NCI-H146 (cell line): ENCODE measurements around the gene RAPGEF1.
A peak's percentile ranks its signal among the peaks of the same experiment; 100 is the strongest.

Experiments used
- DNase-seq: peaks from one replicate; lab custom pipeline; 2025; lab: John Stamatoyannopoulos, UW

Gene RAPGEF1

DNA sequence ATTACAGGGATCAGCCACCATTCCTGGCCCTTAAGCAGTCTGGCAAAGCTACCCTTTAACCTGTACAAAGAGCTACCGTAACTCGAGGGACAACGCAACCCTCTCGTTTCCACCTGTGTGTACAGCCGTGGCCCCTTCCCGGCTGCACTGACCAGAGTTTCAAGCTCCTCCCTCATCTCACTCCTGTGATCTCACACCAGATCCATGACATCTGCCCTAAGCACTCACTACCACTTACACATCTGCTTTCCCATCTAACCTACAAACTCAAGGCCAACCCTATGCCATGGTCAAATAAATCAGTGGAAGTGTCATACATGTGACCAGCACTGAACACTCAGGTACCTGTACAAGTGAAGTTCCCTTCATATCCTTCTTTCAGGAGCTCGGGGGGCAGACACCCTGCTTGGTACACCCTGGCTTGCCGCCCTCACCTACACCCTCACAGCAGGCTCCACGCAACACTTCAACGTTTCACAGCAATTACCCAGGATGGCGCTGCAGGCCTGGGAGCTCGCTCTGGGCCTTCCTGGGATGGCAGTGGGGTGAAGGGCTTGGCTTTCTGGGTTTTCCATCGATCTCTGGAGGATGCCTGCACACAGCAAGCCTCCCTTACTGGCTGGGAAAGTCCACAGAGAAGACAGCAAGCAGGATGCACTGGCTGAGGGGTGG, 132.8 kb downstream of the RAPGEF1 start:
- DNase-seq: no peak

GRCh38 chr9:131605770-131606590, 133.9 kb downstream of the RAPGEF1 start:
- DNase-seq: no peak

GRCh38 chr9:131603711-131604439, 136.0 kb downstream of the RAPGEF1 start:
- DNase-seq: no peak

GRCh38 chr9:131603199-131603598, 136.7 kb downstream of the RAPGEF1 start:
- no peak for DNase-seq

DNA sequence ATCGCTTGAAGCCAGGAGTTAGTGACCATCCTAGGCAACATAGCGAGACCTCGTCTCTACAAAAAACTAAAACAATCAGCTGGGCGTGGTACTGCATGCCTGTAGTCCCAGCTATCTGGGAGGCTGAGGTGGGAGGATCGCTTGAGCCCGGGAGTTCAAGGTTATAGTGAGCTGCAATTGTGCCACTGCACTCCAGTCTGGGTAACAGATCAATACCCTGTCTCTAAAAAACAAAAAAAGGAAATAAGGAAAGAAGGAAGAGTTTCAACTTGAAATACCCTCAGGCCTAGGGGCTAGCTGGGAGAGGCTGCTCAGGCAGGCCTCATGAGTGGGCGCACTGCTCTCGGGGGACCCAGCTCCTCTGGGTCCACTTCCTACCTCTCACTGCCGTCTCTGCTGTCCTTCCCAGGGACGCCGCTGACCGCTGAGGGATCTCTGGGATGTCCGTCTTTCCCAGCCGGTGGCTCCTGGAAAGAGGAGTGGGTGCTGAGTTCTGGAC, 138.1 kb downstream of the RAPGEF1 start:
- DNase-seq: no peak

DNA sequence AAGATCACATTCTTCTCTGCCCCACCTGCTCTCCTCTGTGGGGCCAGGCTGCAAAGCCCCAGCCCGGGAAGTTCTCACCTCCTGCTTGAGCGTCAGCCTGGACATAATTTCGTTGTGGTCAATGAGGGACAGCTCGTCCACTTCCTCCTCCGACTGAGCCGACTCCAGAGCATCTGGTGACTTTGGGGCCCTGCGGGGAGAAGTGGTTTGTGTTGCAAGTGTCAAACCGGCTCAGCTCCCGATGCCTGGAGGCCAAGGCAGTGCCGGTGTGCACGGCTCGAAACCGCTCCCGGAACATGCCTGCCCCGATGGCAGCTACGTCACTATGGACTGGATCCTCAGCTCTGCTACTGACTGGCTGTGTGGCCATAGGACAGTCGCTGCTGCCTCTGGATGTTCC, 141.8 kb downstream of the RAPGEF1 start:
- no peak for DNase-seq

GRCh38 chr9:131597246-131597645, 142.6 kb downstream of the RAPGEF1 start:
- DNase-seq: no peak

DNA sequence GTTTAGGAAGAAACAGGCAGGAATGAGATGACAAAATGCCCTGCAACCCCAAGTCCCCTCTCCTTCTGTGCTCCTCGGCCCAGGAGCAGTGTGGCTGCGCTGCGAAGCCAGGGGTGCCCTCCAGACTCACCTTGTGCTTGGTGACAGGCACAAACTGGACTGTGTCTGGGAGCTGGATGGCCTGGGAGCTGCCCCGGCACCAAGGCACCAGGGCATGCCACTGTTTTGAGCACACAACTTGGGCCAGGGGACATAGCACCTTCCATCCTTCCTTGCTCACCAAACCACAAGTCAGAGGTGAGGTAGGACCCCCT, 143.5 kb downstream of the RAPGEF1 start:
- no peak for DNase-seq

GRCh38 chr9:131595696-131596429, 144.0 kb downstream of the RAPGEF1 start:
- DNase-seq: no peak

GRCh38 chr9:131594906-131595665, 144.8 kb downstream of the RAPGEF1 start:
- no peak for DNase-seq

DNA sequence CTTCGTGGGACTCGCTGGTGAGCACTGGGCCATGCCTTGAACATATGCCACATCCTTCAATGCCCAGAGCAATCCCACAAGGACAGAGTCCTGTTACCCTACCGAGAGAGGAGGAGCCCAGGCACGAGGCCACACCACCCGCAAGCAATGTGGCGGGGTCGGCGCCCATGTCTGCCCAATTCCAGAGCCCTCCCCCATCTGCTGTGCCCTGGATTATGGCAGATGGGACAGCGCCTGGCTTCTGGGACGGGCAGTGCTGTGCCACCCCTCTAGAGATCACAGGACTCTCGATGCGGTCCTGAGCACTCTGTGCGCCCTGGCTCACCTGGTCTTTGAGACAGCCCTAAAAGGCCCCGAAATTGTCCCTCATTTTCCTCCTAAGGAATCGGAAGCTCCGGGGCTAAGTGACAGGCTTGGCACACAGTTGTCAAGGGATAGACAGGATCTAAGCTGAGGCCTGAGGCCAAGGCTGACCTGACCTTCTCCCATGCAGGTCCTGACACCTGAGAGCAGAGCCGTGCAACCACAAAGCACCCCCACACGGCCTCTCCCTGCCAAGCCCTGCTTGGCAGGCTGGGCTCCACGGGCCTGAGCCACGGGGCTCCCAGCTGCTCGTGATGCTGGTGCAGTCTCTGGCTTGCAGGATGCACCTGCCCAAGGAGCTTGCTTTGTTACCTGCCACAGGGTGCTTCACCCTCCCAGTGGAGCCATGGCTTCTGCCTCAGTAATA, 145.8 kb downstream of the RAPGEF1 start:
- DNase-seq: no peak

DNA sequence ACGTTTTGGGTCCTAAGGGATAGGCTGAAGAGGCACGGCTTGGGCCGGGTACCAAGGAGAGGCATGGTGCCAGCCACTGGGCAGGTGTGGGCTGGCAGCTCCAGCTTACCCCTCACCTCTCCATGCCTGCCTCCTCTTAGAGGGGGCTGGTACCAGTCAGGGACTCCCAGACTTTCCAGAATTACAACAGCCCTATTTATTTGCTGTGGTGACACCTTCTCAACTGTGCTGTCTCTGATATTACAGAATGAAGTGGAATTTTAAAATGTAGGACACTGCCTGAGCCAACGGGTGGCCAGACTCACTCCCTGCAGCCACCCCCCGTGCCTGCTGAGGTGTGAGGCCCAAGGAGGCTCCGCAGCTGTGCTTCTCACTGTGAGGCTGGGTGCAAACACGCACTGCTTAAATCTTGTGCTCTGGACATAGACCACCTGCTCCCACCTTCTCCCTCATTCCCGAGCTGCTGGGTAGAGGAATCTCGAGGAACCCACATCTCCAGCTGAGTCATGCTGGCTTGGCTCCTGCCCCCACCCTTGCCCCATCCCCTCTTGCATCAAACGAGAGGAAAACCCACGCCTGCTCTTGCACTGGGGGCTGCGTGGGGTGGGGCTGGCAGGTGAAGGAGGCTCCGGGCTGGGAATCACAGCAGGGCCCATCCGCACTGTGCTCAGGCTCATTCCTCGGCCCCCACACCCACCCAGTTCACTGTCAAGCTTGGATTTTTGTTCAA, 146.6 kb downstream of the RAPGEF1 start:
- DNase-seq: no peak

- DNase-seq: no peak
Measured at GRCh38 chr9:131591845-131592208, 148.0 kb downstream of the RAPGEF1 start.

- peak; percentile 67 for DNase-seq
Measured at GRCh38 chr9:131590907-131591844, 148.7 kb downstream of the RAPGEF1 start.

DNA sequence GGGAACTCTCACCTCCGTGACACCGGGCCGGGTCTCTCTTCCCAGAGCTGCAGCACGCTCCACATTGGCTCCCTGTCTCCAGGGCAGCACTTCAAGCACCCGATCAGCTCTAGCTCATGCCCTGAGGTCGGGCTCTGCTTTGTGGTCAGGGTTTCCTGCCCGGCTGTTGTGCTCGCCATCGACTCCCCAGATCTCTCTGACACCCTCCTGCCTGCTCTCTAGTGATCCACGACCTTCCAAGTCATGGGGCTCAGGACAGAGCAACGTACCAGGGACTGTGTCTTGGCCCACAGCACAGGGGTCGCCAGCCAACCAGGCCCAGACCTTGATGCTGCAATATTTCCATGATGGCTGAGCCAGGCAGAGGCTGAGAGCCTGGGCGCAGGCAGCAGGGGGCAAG, 149.4 kb downstream of the RAPGEF1 start:
- no peak for DNase-seq

GRCh38 chr9:131589993-131590392, 149.9 kb downstream of the RAPGEF1 start:
- no peak for DNase-seq

DNA sequence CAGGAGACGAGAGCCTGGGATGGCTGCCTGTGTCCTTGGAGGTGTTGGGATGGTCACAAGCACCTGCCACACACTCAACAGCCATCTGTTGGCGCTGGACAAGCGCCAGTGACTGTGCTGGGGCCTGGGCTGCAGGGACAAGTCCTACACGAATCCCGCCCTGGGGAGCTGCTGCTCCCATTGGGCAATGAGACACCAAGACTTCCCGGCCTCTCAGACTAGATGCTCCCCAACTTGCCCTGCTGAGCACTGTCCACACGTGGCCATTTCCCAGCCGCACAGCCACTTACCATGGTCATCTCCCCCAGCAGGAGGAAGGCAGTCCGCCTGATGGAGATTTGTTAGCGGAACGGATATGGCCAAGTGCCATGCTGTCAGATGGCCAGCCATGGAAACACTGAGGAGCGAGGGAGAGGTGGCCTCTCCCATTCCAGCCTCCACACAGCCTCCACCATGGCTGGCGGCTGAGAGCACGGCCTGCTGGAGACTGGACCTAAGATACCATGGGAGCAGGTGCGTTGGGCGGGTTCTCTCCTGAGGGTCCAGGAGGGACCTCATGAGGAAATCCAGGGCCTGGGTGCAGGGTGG, 150.7 kb downstream of the RAPGEF1 start:
- no peak for DNase-seq

DNA sequence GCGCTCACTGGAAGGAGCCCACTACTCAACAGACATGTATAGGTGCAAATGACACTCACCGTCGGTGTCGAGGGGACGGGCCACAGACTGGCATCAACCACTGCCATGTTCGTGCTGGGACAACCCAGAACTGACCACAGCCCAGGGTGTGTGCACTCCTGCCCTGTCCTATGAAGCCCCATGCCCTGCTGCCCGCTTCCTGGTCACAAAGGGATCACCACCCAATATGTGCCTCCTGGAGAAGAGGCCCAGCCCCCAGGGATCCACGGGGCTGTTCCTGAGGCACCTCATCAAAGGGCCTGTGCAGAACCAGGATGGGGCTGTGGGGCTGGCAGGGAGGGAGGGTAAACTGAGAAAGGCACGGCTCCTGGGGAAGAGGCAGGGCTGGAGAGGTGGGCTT, 151.5 kb downstream of the RAPGEF1 start:
- DNase-seq: no peak

DNA sequence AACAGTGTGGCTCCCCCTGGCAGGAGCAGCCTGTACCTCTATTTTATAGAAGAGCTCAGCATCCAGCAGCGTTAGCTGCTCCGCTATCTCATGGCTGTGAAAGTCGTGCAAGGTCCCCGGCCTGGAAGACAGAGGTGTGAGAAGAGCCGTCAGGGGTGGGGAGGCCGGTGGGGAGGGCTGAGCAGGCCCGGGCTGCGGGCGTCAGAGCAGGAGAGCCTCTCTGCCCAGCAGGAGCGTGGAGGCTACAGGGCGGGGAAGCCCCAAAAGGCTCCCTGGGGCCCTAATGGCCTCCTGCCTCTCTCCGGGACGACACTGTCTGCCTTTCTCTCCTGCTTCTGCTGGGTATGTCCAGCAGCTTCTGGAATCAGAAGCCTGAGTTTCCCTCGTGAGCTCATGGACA, 152.0 kb downstream of the RAPGEF1 start:
- DNase-seq: no peak
